Gastroesophageal sphincter (tissue), 3 donors: ENCODE data around the gene ADAM29.

Experiments used
- CTCF ChIP-seq, 4 experiments: fragments of 200-600 bp in 2 of 4; fragments of 450-650 bp in 2 of 4; sonication (generic) in 1 of 4; IDR thresholded peaks; one replicate each; pipeline ENCODE4 v1.5.1; 2017 to 2019; ENCODE audit warnings: antibody characterized with exemption in 4 of 4, mild to moderate bottlenecking in 2 of 4, moderate library complexity in 2 of 4
- EP300 ChIP-seq: sonication (generic); formaldehyde crosslinking; IDR thresholded peaks from one replicate; pipeline ENCODE4 v1.6.1; 2017; ENCODE audit warnings: antibody characterized with exemption, mild to moderate bottlenecking
- POLR2A ChIP-seq, 2 donors: fragments of 450-650 bp; IDR thresholded peaks; one replicate each; pipeline ENCODE4 v1.6.1; 2017; ENCODE audit warnings: antibody characterized with exemption in 2 of 2, mild to moderate bottlenecking in 2 of 2, moderate library complexity in 1 of 2
- POLR2AphosphoS5 ChIP-seq: sonication (generic); formaldehyde crosslinking; IDR thresholded peaks from one replicate; pipeline ENCODE4 v1.6.1; 2017; ENCODE audit warnings: antibody characterized with exemption

- no peak for TF ChIP-seq CTCF (IDR thresholded peaks at IDR 0.05)
- no peak for TF ChIP-seq POLR2A (IDR thresholded peaks at IDR 0.05)
- no peak for TF ChIP-seq POLR2AphosphoS5
- no peak for TF ChIP-seq EP300
These were observed 43.3 kb upstream of the ADAM29 start for GRCh38 chr4:174874898-174875297.
